HUES6 (cell line): ENCODE results near the gene GPR21.

Experiments used
- H3K27ac ChIP-seq: 2 replicates; pipeline ENCODE4 v1.7.0; 2013; ENCODE audit warnings: low read depth, mild to moderate bottlenecking, low read length, inconsistent platforms
- H3K27me3 ChIP-seq: 2 replicates; pipeline ENCODE4 v1.6.1; 2013; ENCODE audit warnings: low read length; ENCODE audit not compliant: control insufficient read depth, insufficient read depth
- H3K36me3 ChIP-seq: 2 replicates; pipeline ENCODE4 v1.6.1; 2013; ENCODE audit warnings: low read length; ENCODE audit not compliant: control insufficient read depth, insufficient read depth
- H3K4me1 ChIP-seq: 2 replicates; pipeline ENCODE4 v1.6.1; 2013; ENCODE audit warnings: low read length; ENCODE audit not compliant: control insufficient read depth, insufficient read depth
- H3K4me3 ChIP-seq: 2 replicates; pipeline ENCODE4 v1.5.1; 2013; ENCODE audit warnings: low read depth, low read length
- H3K9ac ChIP-seq: one replicate; pipeline ENCODE4 v1.6.1; 2013; ENCODE audit warnings: mild to moderate bottlenecking, low read length
- H3K9me3 ChIP-seq: 2 replicates; pipeline ENCODE4 v1.6.1; 2013; ENCODE audit warnings: low read depth, low read length; ENCODE audit not compliant: control insufficient read depth, insufficient read depth

The GPR21 gene, protein sequence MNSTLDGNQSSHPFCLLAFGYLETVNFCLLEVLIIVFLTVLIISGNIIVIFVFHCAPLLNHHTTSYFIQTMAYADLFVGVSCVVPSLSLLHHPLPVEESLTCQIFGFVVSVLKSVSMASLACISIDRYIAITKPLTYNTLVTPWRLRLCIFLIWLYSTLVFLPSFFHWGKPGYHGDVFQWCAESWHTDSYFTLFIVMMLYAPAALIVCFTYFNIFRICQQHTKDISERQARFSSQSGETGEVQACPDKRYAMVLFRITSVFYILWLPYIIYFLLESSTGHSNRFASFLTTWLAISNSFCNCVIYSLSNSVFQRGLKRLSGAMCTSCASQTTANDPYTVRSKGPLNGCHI

GRCh38 chr9:123033352-123033751, at the start of gene GPR21:
Gene GPR21, plus strand, starts transcription at chr9:123033667. Its CDS starts 900 bp downstream, at chr9:123034567.
- Histone ChIP-seq H3K9me3 (no peaks in the 10 kb centered on the region), H3K9ac (no peak within 1 kb of the TSS), H3K36me3 (peaks cover 18% of the 10 kb centered on the region), H3K27ac (no peak within 1 kb of the TSS), H3K4me1 (peaks cover 3% of the 10 kb centered on the region; the same call in 1 of the 2 replicates), H3K27me3 (no peaks in the 10 kb centered on the region), H3K4me3 (no peak within 1 kb of the TSS)

GRCh38 chr9:122986010-122986409, 47.5 kb upstream of the GPR21 start:
- Histone ChIP-seq H3K36me3 (peaks cover 57% of the 10 kb centered on the region), H3K9me3 (no peaks in the 10 kb centered on the region), H3K4me1 (no peaks in the 10 kb centered on the region), H3K9ac (no peak overlapping the region), H3K27me3 (no peaks in the 10 kb centered on the region), H3K27ac (no peak overlapping the region), H3K4me3 (no peak overlapping the region)

GRCh38 chr9:122988141-122988540, 45.3 kb upstream of the GPR21 start:
- no peak overlapping the region for H3K27ac ChIP-seq
- H3K9ac ChIP-seq = no peak overlapping the region
- H3K4me3 ChIP-seq = no peak overlapping the region
- H3K4me1 ChIP-seq = no peaks in the 10 kb centered on the region
- peaks cover 63% of the 10 kb centered on the region for H3K36me3 ChIP-seq
- no peaks in the 10 kb centered on the region for H3K27me3 ChIP-seq
- no peaks in the 10 kb centered on the region for H3K9me3 ChIP-seq

- Histone ChIP-seq H3K4me3 (no peak overlapping the region), H3K9ac (no peak overlapping the region), H3K27ac (no peak overlapping the region), H3K9me3 (no peaks in the 10 kb centered on the region), H3K27me3 (no peaks in the 10 kb centered on the region), H3K36me3 (peaks cover 64% of the 10 kb centered on the region), H3K4me1 (no peaks in the 10 kb centered on the region)
Observed at GRCh38 chr9:122988920-122989621, 44.4 kb upstream of the GPR21 start.

DNA sequence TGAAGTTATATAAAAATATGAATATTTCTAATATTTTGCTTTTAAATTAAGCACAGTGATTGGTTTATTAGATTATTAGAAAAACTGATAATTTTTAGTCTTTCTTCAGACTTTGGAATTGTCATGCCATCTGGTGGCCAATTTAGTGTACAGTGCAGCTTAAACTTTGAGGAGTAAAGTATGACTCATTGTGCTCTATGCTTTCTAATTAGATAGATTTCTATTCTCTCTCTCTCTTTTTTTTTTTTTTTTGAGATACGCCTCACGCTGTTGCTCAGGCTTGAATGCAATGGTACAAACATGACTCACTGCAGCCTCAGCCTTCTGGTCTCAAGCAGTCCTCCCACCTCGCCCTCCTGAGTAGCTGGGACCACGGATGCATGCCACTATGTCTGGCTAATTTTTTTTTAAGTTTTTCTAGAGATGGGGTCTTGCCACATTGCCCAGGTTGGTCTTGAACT, 42.1 kb upstream of the GPR21 start:
- H3K4me1 ChIP-seq = no peaks in the 10 kb centered on the region
- H3K4me3 ChIP-seq = no peak overlapping the region
- H3K36me3 ChIP-seq = peaks cover 49% of the 10 kb centered on the region
- no peak overlapping the region for H3K27ac ChIP-seq
- H3K27me3 ChIP-seq = no peaks in the 10 kb centered on the region
- H3K9me3 ChIP-seq = no peaks in the 10 kb centered on the region
- H3K9ac ChIP-seq = no peak overlapping the region

- no peak overlapping the region for H3K4me3 ChIP-seq
- no peak overlapping the region for H3K9ac ChIP-seq
- H3K36me3 ChIP-seq = peaks cover 36% of the 10 kb centered on the region
- H3K27me3 ChIP-seq = no peaks in the 10 kb centered on the region
- H3K27ac ChIP-seq = no peak overlapping the region
- peaks cover 12% of the 10 kb centered on the region for H3K4me1 ChIP-seq
- no peaks in the 10 kb centered on the region for H3K9me3 ChIP-seq
Observed at GRCh38 chr9:122996586-122996985, 36.9 kb upstream of the GPR21 start.

DNA sequence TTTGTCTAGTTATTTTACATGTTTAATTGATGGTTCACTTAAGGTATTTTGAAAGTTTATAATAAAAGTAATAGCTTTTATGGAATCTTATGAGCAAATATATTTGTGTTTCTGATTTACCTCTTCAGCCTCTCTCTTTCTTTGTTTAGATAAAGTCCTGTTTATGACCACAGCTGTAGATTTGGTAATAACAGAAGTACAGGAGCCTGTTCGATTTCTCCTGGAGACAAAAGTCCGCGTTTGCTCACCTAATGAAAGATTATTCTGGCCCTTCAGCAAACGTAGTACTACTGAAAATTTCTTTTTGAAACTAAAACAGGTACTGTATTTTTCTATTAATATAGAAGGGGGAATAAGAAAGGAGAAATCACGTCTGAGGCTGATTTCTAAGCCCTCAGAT, 35.0 kb upstream of the GPR21 start:
- Histone ChIP-seq H3K36me3 (peaks cover 38% of the 10 kb centered on the region), H3K9me3 (no peaks in the 10 kb centered on the region), H3K9ac (no peak overlapping the region), H3K4me1 (peaks cover 12% of the 10 kb centered on the region), H3K27ac (no peak overlapping the region), H3K27me3 (no peaks in the 10 kb centered on the region), H3K4me3 (no peak overlapping the region)

- Histone ChIP-seq H3K27me3 (no peaks in the 10 kb centered on the region), H3K9me3 (no peaks in the 10 kb centered on the region), H3K27ac (peak overlapping the region; percentile 78), H3K4me1 (peaks cover 12% of the 10 kb centered on the region), H3K9ac (no peak overlapping the region), H3K36me3 (peaks cover 42% of the 10 kb centered on the region), H3K4me3 (no peak overlapping the region)
Observed at GRCh38 chr9:123000371-123001068, 32.9 kb upstream of the GPR21 start.

GRCh38 chr9:123002754-123003153, 30.7 kb upstream of the GPR21 start:
- no peak overlapping the region for H3K4me3 ChIP-seq
- peak overlapping the region; percentile 55; the same call in 1 of the 2 replicates for H3K27ac ChIP-seq
- H3K4me1 ChIP-seq = peaks cover 12% of the 10 kb centered on the region
- H3K36me3 ChIP-seq = peaks cover 28% of the 10 kb centered on the region
- no peaks in the 10 kb centered on the region for H3K9me3 ChIP-seq
- no peaks in the 10 kb centered on the region for H3K27me3 ChIP-seq
- no peak overlapping the region for H3K9ac ChIP-seq

DNA sequence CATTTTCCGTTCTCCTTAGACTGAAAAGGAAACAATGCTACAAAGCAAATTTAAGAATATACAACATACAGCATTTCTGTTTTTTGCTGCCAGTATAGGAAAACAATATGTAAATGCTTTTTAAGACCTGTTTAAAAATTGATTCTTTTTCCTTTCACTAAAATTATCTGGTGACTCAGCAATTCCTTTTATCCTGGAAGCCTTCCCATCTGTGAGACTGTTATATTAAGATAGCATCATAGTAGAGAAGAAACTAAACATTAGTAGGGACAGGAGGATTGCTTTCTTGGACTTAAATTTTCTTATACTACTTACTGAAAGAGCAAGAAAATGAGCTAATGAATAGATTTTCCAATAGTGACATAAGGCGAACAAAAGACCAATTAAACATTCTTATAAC, 30.0 kb upstream of the GPR21 start:
- H3K4me1 ChIP-seq = peaks cover 12% of the 10 kb centered on the region
- H3K9me3 ChIP-seq = no peaks in the 10 kb centered on the region
- H3K27ac ChIP-seq = peak overlapping the region; percentile 55; the same call in 1 of the 2 replicates
- no peaks in the 10 kb centered on the region for H3K27me3 ChIP-seq
- no peak overlapping the region for H3K9ac ChIP-seq
- peaks cover 31% of the 10 kb centered on the region for H3K36me3 ChIP-seq
- H3K4me3 ChIP-seq = no peak overlapping the region

DNA sequence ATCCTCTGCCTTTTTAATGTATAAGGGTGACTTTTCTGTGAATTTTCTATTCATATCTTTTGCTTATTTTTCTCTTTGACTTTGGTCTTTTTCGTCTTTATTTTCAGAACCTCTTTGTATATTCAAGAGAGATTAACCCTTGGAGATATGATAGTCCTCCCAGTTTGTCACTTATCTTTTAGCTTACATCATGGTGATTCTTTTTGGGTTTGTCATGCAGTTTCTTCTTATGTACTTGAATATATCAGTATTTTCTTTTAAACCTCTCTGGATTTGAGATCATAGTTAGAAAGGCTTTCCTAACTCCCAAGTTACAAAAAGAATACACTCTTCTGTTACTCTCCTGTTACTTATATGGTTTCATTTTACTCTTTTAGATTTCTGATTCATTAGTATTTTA, 27.5 kb upstream of the GPR21 start:
- H3K9ac ChIP-seq = no peak overlapping the region
- H3K27me3 ChIP-seq = no peaks in the 10 kb centered on the region
- H3K9me3 ChIP-seq = no peaks in the 10 kb centered on the region
- no peaks in the 10 kb centered on the region for H3K4me1 ChIP-seq
- no peak overlapping the region for H3K27ac ChIP-seq
- H3K4me3 ChIP-seq = no peak overlapping the region
- peaks cover 30% of the 10 kb centered on the region for H3K36me3 ChIP-seq
